ENCODE data around the gene CDK12. TPM values are rescaled to one million over a fixed set of nuclear protein-coding genes. Genes with fewer than 3 reads are reported as not detected.

The CDK12 gene
- total and polyA plus RNA-seq, 2 experiments from 2014 or later: 20.9 to 55.3 TPM

- Histone ChIP-seq H3K4me1 (ENCODE audit: insufficient read depth) (no peaks in the 10 kb centered on the region), H3K9me2 (ENCODE audit: insufficient read depth) (no peaks in the 10 kb centered on the region), H3K4me2 (no peak overlapping the region), H3K4me3 (no peak overlapping the region), H2AFZ (no peak overlapping the region), H3K79me2 (replicated peaks; ENCODE audit: insufficient read depth) (no peaks in the 10 kb centered on the region), H3K36me3 (ENCODE audit: insufficient read depth) (peaks cover 49% of the 10 kb centered on the region), H3K27ac (ENCODE audit: low read depth) (no peak overlapping the region), H4K20me1 (replicated peaks; ENCODE audit: insufficient read depth) (0 out of 2 replicates have a peak, but pooled peaks cover 4% of the 10 kb centered on the region), H3K27me3 (ENCODE audit: insufficient read depth) (no peaks in the 10 kb centered on the region), H3F3A (replicated peaks; ENCODE audit: low read depth) (no peaks in the 10 kb centered on the region)
- Mint-ChIP-seq H3K27ac (no peak overlapping the region), H3K27me3 (ENCODE audit: insufficient read depth, low read depth, poor library complexity) (peaks cover 2% of the 10 kb centered on the region), H3K36me3 (ENCODE audit: low read depth) (peaks cover 97% of the 10 kb centered on the region), H3K4me1 (no peaks in the 10 kb centered on the region), H3K9me3 (0 out of 3 replicates have a peak, but pooled peaks cover 4% of the 10 kb centered on the region), H3K4me3 (no peak overlapping the region)
- ATAC-seq: no peak
- TF ChIP-seq ZNF114 (CRISPR knock-in tag; IDR thresholded peaks at IDR 0.05) (no peak), ZNF462 (CRISPR knock-in tag; IDR thresholded peaks at IDR 0.05) (no peak), EZH2 (IDR thresholded peaks at IDR 0.05; ENCODE audit: low read depth, unreplicated experiment) (no peak), STAT1 (IDR thresholded peaks at IDR 0.05; ENCODE audit: unreplicated experiment) (no peak), NANOG (IDR thresholded peaks at IDR 0.05; ENCODE audit: borderline replicate concordance) (no peak), ZNF331 (CRISPR knock-in tag; IDR thresholded peaks at IDR 0.05; ENCODE audit: low read depth) (no peak), CREB1 (CRISPR knock-in tag; IDR thresholded peaks at IDR 0.05; ENCODE audit: low read depth) (no peak), JUNB (IDR thresholded peaks at IDR 0.05; ENCODE audit: unreplicated experiment) (no peak)
- TF ChIP-seq, protein P1, sequence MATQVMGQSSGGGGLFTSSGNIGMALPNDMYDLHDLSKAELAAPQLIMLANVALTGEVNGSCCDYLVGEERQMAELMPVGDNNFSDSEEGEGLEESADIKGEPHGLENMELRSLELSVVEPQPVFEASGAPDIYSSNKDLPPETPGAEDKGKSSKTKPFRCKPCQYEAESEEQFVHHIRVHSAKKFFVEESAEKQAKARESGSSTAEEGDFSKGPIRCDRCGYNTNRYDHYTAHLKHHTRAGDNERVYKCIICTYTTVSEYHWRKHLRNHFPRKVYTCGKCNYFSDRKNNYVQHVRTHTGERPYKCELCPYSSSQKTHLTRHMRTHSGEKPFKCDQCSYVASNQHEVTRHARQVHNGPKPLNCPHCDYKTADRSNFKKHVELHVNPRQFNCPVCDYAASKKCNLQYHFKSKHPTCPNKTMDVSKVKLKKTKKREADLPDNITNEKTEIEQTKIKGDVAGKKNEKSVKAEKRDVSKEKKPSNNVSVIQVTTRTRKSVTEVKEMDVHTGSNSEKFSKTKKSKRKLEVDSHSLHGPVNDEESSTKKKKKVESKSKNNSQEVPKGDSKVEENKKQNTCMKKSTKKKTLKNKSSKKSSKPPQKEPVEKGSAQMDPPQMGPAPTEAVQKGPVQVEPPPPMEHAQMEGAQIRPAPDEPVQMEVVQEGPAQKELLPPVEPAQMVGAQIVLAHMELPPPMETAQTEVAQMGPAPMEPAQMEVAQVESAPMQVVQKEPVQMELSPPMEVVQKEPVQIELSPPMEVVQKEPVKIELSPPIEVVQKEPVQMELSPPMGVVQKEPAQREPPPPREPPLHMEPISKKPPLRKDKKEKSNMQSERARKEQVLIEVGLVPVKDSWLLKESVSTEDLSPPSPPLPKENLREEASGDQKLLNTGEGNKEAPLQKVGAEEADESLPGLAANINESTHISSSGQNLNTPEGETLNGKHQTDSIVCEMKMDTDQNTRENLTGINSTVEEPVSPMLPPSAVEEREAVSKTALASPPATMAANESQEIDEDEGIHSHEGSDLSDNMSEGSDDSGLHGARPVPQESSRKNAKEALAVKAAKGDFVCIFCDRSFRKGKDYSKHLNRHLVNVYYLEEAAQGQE (IDR thresholded peaks at IDR 0.05; ENCODE audit: unreplicated experiment): no peak
- TF ChIP-seq, protein P2, sequence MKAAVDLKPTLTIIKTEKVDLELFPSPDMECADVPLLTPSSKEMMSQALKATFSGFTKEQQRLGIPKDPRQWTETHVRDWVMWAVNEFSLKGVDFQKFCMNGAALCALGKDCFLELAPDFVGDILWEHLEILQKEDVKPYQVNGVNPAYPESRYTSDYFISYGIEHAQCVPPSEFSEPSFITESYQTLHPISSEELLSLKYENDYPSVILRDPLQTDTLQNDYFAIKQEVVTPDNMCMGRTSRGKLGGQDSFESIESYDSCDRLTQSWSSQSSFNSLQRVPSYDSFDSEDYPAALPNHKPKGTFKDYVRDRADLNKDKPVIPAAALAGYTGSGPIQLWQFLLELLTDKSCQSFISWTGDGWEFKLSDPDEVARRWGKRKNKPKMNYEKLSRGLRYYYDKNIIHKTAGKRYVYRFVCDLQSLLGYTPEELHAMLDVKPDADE (IDR thresholded peaks at IDR 0.05): no peak
- no peak for DNase-seq (ENCODE audit: low spot score)
Observed at GRCh38 chr17:39513915-39514314, 52.6 kb downstream of the CDK12 start.
